Measurements from ENCODE around the gene ABHD10.
"Not testable (repeated sequence)": the region's sequence is repeated elsewhere in the genome, so short reads cannot be mapped to it uniquely, and the experiment has no call there.

ABHD10 gene

GRCh38 chr3:112032098-112032731 is 53.4 kb downstream of the ABHD10 start:
- DNase-seq (ENCODE audit: low read depth in 2 of 2), result no peak

DNA sequence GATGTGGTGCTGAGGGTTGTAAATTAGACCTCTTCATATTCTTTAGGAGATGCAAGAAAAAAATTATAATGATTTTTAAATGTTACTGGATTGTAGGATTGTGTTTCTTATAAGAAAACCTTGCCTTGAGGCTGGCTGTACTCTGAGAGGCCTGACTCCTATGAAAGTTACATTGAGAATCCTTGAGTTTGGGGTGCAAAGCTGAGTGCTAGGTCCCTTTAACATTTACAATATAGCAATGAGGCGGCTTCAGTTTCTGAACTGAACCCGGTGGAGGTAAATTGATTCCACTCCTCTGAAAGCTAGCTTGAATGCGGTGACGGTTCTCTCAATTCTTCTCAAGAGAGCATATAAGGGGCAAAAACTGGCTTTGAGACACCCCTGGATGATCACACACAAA is 55.6 kb downstream of the ABHD10 start, which contains the start of gene TMPRSS7:
Gene TMPRSS7 (plus strand): TSS at position 301 of the 400 bp plus-strand sequence. CDS start 110 bp downstream, outside the sequence.
- no peak for DNase-seq (ENCODE audit: low read depth in 2 of 2)

DNA sequence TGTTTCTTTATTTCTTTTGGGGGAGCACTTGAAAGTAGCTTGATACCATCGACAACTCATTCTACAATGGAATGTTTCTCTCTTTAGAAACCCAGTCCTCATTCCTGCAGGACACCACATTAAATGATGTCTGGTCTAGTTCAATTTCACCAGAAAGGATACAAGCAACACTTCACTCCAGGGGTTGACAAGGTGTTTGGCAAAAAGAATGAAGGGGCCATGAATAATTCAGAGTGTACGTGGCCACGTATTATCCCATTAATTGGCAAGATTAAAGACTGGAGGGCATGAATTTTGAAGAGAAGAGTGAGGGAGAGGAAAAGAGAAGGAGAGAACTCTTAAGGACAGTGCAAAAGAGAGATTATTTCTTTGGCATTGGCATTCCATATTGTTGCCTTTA is 56.4 kb downstream of the ABHD10 start:
- DNase-seq (ENCODE audit: low read depth in 2 of 2), result no peak

GRCh38 chr3:112037194-112037593 is 58.4 kb downstream of the ABHD10 start:
- not testable (repeated sequence) for DNase-seq (ENCODE audit: low read depth in 2 of 2)

- DNase-seq (ENCODE audit: low read depth in 2 of 2), result no peak
These were observed 60.0 kb downstream of the ABHD10 start for GRCh38 chr3:112038863-112039262.

GRCh38 chr3:112041321-112041720 is 62.5 kb downstream of the ABHD10 start:
- no peak for DNase-seq (ENCODE audit: low read depth in 2 of 2)

DNA sequence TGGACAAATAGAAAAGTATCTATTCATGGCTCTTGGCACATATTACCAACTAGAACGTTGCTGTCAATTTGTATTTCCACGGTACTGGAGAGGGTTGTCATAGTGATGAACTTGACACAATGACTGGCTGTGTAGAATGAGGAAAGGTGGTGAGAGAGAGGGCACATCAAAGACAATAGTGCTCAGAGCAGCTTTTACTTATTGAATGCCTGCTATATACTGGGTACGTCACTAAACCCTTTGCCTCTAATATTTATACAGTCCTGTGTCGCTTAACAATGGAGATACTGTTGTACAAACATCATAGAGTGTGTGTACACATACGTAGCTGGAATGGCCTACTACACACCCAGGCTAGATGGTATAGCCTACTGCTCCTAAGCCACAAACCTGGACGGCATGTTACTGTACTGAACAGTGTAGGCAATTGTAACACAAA is 64.0 kb downstream of the ABHD10 start:
- no peak for DNase-seq (ENCODE audit: low read depth in 2 of 2)

Data from stimulated activated CD4-positive, alpha-beta T cell treated with anti-CD3 and anti-CD28 coated beads, Interleukin-1b, Interleukin-23, amount 100 ng/mL, for 4 hours (primary cell).